ENCODE results near the gene CYP27B1. TPM values are rescaled to one million over a fixed set of nuclear protein-coding genes. Genes with fewer than 3 reads are reported as not detected.

Gene CYP27B1
- total RNA-seq, 4 donors from 2014 or later: not detected

DNA sequence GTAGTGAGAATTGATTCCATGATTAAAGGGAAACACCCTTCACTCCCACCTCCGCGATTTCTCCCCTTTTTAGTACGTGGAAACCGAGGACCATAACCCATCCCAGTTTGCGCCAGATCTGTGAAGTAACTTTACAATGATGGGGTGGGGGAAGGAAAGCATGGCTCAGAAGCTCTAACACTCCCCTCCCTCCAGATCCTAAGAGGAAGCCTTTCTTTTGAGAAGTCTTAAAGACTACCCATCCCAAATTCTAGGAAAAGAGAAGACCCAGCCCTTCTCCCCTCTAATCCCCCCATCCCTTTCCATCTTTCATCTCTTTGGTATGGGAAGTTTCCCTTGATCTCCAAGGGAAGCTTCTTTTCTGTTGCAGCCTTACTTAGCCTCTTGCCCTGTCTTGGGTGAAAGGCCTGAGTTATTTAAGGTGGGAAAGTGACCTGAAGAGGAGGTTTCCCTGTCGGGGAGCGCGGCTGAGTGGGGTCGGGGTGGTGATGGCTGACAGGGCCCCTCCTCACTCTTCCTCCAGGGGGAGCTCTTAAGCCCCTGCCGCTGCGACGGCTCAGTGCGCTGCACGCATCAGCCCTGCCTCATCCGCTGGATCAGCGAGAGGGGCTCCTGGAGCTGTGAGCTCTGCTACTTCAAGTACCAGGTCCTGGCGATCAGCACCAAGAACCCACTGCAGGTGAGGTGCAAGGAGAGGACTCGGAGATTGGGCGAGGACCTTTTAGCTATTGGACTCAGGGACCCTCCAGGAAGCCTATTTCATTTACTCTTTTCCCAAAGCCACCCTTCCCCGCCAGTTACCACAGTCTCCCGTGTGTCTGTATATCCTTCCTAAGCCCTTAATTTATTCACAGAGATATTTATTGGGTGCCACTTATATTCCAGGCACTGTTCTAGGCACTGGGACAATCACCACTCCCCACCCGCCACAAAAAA is 10.2 kb downstream of the CYP27B1 start:
- intact Hi-C loops (cut with DNase I; ENCODE audit: low total_unique reads): no loop called here
- no peaks in the 10 kb centered on the region for H3K9me3 ChIP-seq
- peak overlapping the region; percentile 60 to 68 (median 66) for H3K4me3 ChIP-seq
- H3K36me3 ChIP-seq: peaks cover 0 to 21% of the 10 kb centered on the region in 2 donors
- DNase-seq (no peak), ATAC-seq (no peak)
- H3K27me3 ChIP-seq: peaks cover 0 to 7% (median 0%) of the 10 kb centered on the region in 3 donors
- in situ Hi-C loops (cut with MboI; ENCODE audit: low sequenced_read_pairs in 4 of 4): no loop called here
- peaks cover 13 to 18% of the 10 kb centered on the region in 2 donors for H3K4me1 ChIP-seq
- no peak for TF ChIP-seq POLR2A (IDR thresholded peaks at IDR 0.05)
- peak in 3 of 5 experiments; percentile 24 to 50 (median 30) for TF ChIP-seq CTCF (IDR thresholded peaks at IDR 0.05 in 4 of 5, conservative IDR thresholded peaks at IDR 0.05 in 1 of 5)
- H3K27ac ChIP-seq: no peak overlapping the region

GRCh38 chr12:57755454-57756372 is 11.2 kb downstream of the CYP27B1 start:
- peaks cover 22 to 27% of the 10 kb centered on the region in 2 donors for H3K4me1 ChIP-seq
- TF ChIP-seq CTCF (IDR thresholded peaks at IDR 0.05 in 4 of 5, conservative IDR thresholded peaks at IDR 0.05 in 1 of 5) (no peak), POLR2A (IDR thresholded peaks at IDR 0.05) (no peak)

DNA sequence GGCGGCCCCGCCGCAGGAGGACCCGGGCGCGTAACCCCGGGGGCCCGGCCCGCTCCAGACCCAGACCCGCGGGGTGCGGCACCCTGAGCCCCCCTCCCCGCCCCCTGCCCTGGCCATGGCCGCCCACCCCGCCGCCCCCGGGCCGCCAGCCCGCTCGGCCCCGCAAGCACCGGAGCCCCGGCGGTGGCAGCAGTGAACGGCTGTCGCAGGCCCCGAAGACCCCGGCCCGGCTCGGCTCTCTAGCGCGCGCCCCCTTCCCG is 11.8 kb downstream of the CYP27B1 start:
- peak overlapping the region; percentile 60 to 68 (median 66) for H3K4me3 ChIP-seq
- no peaks in the 10 kb centered on the region for H3K27me3 ChIP-seq
- in situ Hi-C loops (cut with MboI; ENCODE audit: low sequenced_read_pairs in 4 of 4): no loop called here
- peak overlapping the region in 3 of 4 donors; percentile 16 to 49 (median 39) for H3K27ac ChIP-seq
- DNase-seq (no peak), ATAC-seq (no peak)
- peaks cover 0 to 29% of the 10 kb centered on the region in 2 donors for H3K36me3 ChIP-seq
- intact Hi-C loops (cut with DNase I; ENCODE audit: low total_unique reads): no loop called here
- H3K9me3 ChIP-seq: no peaks in the 10 kb centered on the region
- H3K4me1 ChIP-seq: peaks cover 23 to 27% of the 10 kb centered on the region in 2 donors
- TF ChIP-seq POLR2A (IDR thresholded peaks at IDR 0.05): no peak
- TF ChIP-seq CTCF (IDR thresholded peaks at IDR 0.05 in 4 of 5, conservative IDR thresholded peaks at IDR 0.05 in 1 of 5): no peak

More at GRCh38 chr12:57755454-57756372, 11.2 kb downstream of the CYP27B1 start:
- Histone ChIP-seq H3K9me3 (no peaks in the 10 kb centered on the region), H3K4me3 (peak overlapping the region; percentile 60 to 68 (median 66)), H3K27me3 (no peaks in the 10 kb centered on the region), H3K27ac (peak overlapping the region in 3 of 4 donors; percentile 16 to 49 (median 39)), H3K36me3 (peaks cover 0 to 23% of the 10 kb centered on the region in 2 donors)
- in situ Hi-C loops (cut with MboI; ENCODE audit: low sequenced_read_pairs in 4 of 4) (no loop called here), intact Hi-C loops (cut with DNase I; ENCODE audit: low total_unique reads) (no loop called here)
- DNase-seq: no peak
- ATAC-seq: no peak

- in situ Hi-C loops (cut with MboI; ENCODE audit: low sequenced_read_pairs in 4 of 4) (no loop called here), intact Hi-C loops (cut with DNase I; ENCODE audit: low total_unique reads) (no loop called here)
- Histone ChIP-seq H3K9me3 (no peaks in the 10 kb centered on the region), H3K27ac (peak within 1 kb of the TSS in 3 of 4 donors; percentile 16 to 49 (median 39)), H3K4me1 (peaks cover 23 to 27% of the 10 kb centered on the region in 2 donors), H3K27me3 (no peaks in the 10 kb centered on the region), H3K36me3 (peaks cover 0 to 35% of the 10 kb centered on the region in 2 donors), H3K4me3 (peak within 1 kb of the TSS; percentile 60 to 68 (median 66))
- no peak for ATAC-seq
- no peak for TF ChIP-seq POLR2A (IDR thresholded peaks at IDR 0.05)
- TF ChIP-seq CTCF (IDR thresholded peaks at IDR 0.05 in 4 of 5, conservative IDR thresholded peaks at IDR 0.05 in 1 of 5): no peak
- peak in 1 of 2 donors; percentile 56 for DNase-seq
These were observed 12.3 kb downstream of the CYP27B1 start, which contains the start of gene MARCHF9 for GRCh38 chr12:57754411-57755193. Gene MARCHF9 (plus strand): TSS chr12:57755103. CDS start chr12:57755529, 426 bp downstream.

All from gastrocnemius medialis (tissue), 4 donors.